ENCODE measurements around the gene BACH2.

BACH2 gene

GRCh38 chr6:90250405-90250804, 46.2 kb downstream of the BACH2 start:
- H3K4me3 ChIP-seq (ENCODE audit: low read depth, low read length), result no peak overlapping the region
- TF ChIP-seq CTCF (IDR thresholded peaks at IDR 0.05; ENCODE audit: borderline replicate concordance, insufficient read depth, low read depth, low read length), result no peak

GRCh38 chr6:90249458-90249857, 47.2 kb downstream of the BACH2 start:
- no peak overlapping the region for H3K4me3 ChIP-seq (ENCODE audit: low read depth, low read length)
- TF ChIP-seq CTCF (IDR thresholded peaks at IDR 0.05; ENCODE audit: borderline replicate concordance, insufficient read depth, low read depth, low read length), result no peak

DNA sequence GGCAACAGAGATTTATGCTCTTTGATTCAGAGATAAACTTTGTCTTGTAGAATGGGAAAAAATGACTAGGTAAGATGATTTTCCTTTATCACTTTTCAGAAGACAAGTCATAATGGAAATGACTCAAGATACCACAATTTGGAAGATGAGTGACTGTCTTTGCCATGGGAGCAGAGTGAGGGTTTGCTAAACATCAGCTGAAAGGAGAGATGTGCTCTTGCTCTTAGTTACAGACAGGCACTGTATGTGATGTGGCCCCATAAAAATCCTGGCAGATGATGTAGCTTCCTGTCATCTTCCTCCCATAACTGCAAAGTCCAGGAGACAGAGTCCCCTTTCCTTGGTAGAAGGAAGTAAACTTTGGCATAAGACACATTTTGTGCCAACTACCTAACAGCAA, 47.6 kb downstream of the BACH2 start:
- TF ChIP-seq CTCF (IDR thresholded peaks at IDR 0.05; ENCODE audit: borderline replicate concordance, insufficient read depth, low read depth, low read length), result no peak
- H3K4me3 ChIP-seq (ENCODE audit: low read depth, low read length), result no peak overlapping the region

- no peak for TF ChIP-seq CTCF (IDR thresholded peaks at IDR 0.05; ENCODE audit: borderline replicate concordance, insufficient read depth, low read depth, low read length)
- H3K4me3 ChIP-seq (ENCODE audit: low read depth, low read length), result no peak overlapping the region
These were observed 49.4 kb downstream of the BACH2 start for GRCh38 chr6:90247262-90247661.

DNA sequence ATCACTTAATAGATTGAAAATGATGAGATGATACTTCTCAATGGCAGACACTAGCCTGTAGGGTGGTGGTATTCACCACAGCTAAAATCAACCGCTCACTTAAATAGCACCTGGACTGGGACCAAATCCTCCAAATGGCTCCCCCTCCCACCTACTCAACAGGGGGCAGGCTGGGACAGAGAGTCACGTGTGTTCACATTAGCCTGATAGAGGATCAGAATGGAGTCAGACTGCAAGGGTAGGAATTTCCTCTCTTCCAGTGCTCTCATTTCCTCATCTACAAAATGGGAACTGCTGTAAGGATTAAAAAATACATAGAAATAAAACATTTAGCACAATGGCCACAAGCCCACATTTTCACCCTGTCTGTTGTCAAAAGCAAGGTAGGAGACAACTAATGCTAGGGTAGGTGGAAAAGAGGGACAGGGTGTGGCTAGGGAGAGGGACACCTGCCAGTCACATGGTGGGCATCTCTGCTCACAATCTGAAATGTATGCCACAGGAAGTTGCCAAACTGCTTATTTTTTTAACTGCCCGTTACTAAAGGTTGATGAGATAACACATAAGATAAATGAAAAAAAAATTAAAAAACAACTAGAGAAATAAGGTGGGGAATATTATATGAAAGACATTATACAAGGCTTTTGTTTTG, 55.3 kb downstream of the BACH2 start:
- no peak for TF ChIP-seq CTCF (IDR thresholded peaks at IDR 0.05; ENCODE audit: borderline replicate concordance, insufficient read depth, low read depth, low read length)
- H3K4me3 ChIP-seq (ENCODE audit: low read depth, low read length), result no peak overlapping the region

GRCh38 chr6:90238496-90239266, 58.0 kb downstream of the BACH2 start:
- TF ChIP-seq CTCF (IDR thresholded peaks at IDR 0.05; ENCODE audit: borderline replicate concordance, insufficient read depth, low read depth, low read length), result no peak
- H3K4me3 ChIP-seq (ENCODE audit: low read depth, low read length), result no peak overlapping the region

Data from GM12875 (cell line).